ENCODE data around the gene IDNK.
"Not testable (repeated sequence)": the region's sequence is repeated elsewhere in the genome, so short reads cannot be mapped to it uniquely, and the experiment has no call there.

The IDNK gene

GRCh38 chr9:83622939-83623678, at the start of gene IDNK:
TSS of gene IDNK (plus strand) at chr9:83623143. CDS start at chr9:83623172, 29 bp downstream.
- DNase-seq (ENCODE audit: low read depth in 2 of 2) = peak; percentile 11 to 45

- DNase-seq (ENCODE audit: low read depth in 2 of 2) = no peak
These were observed 48.5 kb upstream of the IDNK start for GRCh38 chr9:83574482-83574881.

GRCh38 chr9:83582029-83582428, 40.9 kb upstream of the IDNK start:
- DNase-seq (ENCODE audit: low read depth in 2 of 2) = no peak

GRCh38 chr9:83583151-83584014, 39.6 kb upstream of the IDNK start:
- DNase-seq (ENCODE audit: low read depth in 2 of 2) = peak in 1 of 2 experiments; percentile 3

- DNase-seq (ENCODE audit: low read depth in 2 of 2) = no peak
These were observed 37.9 kb upstream of the IDNK start for GRCh38 chr9:83584995-83585394.

GRCh38 chr9:83588256-83588655, 34.7 kb upstream of the IDNK start:
- DNase-seq (ENCODE audit: low read depth in 2 of 2) = no peak

- DNase-seq (ENCODE audit: low read depth in 2 of 2) = peak; percentile 5 to 32
These were observed 25.9 kb upstream of the IDNK start for GRCh38 chr9:83596899-83597504.

- no peak for DNase-seq (ENCODE audit: low read depth in 2 of 2)
These were observed 24.5 kb upstream of the IDNK start for GRCh38 chr9:83598487-83598886.

- DNase-seq (ENCODE audit: low read depth in 2 of 2) = no peak
These were observed 23.9 kb upstream of the IDNK start for GRCh38 chr9:83599071-83599470.

- DNase-seq (ENCODE audit: low read depth in 2 of 2) = no peak
These were observed 21.5 kb upstream of the IDNK start for GRCh38 chr9:83601463-83601862.

- DNase-seq (ENCODE audit: low read depth in 2 of 2) = not testable (repeated sequence)
These were observed 15.3 kb upstream of the IDNK start for GRCh38 chr9:83607620-83608019.

GRCh38 chr9:83613298-83613697, 9.6 kb upstream of the IDNK start:
- DNase-seq (ENCODE audit: low read depth in 2 of 2) = not testable (repeated sequence)

- no peak for DNase-seq (ENCODE audit: low read depth in 2 of 2)
These were observed 5.6 kb upstream of the IDNK start for GRCh38 chr9:83617299-83617698.

GRCh38 chr9:83620841-83621636, 1.9 kb upstream of the IDNK start:
- peak in 1 of 2 experiments; percentile 20 for DNase-seq (ENCODE audit: low read depth in 2 of 2)

- peak; percentile 46 to 57 for DNase-seq (ENCODE audit: low read depth in 2 of 2)
These were observed 457 bp upstream of the IDNK start for GRCh38 chr9:83622433-83622938.

- no peak for DNase-seq (ENCODE audit: low read depth in 2 of 2)
These were observed 735 bp downstream of the IDNK start for GRCh38 chr9:83623679-83624076.

- no peak for DNase-seq (ENCODE audit: low read depth in 2 of 2)
These were observed 2.2 kb downstream of the IDNK start for GRCh38 chr9:83625178-83625577.

GRCh38 chr9:83628540-83628939, 5.6 kb downstream of the IDNK start:
- DNase-seq (ENCODE audit: low read depth in 2 of 2) = no peak

- no peak for DNase-seq (ENCODE audit: low read depth in 2 of 2)
These were observed 6.6 kb downstream of the IDNK start for GRCh38 chr9:83629433-83630104.

GRCh38 chr9:83630938-83631457, 8.1 kb downstream of the IDNK start:
- DNase-seq (ENCODE audit: low read depth in 2 of 2) = no peak

GRCh38 chr9:83633255-83633654, 10.3 kb downstream of the IDNK start:
- DNase-seq (ENCODE audit: low read depth in 2 of 2) = no peak
